K562 (cell line): ENCODE results near the gene MAGI2.

Experiments
- E2F3 ChIP-seq: fragments of 250-450 bp; sonication (Bioruptor Pico); IDR thresholded peaks from 2 replicates; pipeline ENCODE4 v1.4.0; 2020; ENCODE audit warnings: mild to moderate bottlenecking
- HIVEP1 ChIP-seq: fragments of 250-450 bp; sonication (Bioruptor Pico); IDR thresholded peaks from 2 replicates; pipeline ENCODE4 v1.4.0; 2020; ENCODE audit warnings: mild to moderate bottlenecking
- MAX ChIP-seq: sonication (generic); formaldehyde crosslinking; IDR thresholded peaks from 2 replicates; pipeline ENCODE4 v1.9.0; 2022; ENCODE audit warnings: mild to moderate bottlenecking, missing genetic modification reagents
- MYC ChIP-seq, 2 experiments: fragments of 250-450 bp in 1 of 2; sonication (Bioruptor Pico) in 1 of 2; IDR thresholded peaks; 2 replicates each; pipeline versions ENCODE4 v1.5.1 to v1.6.1; 2012 to 2021; ENCODE audit warnings: low read depth in 2 of 2, borderline replicate concordance in 1 of 2, improper control_type of control experiment in 1 of 2, low read length in 1 of 2, mild to moderate bottlenecking in 1 of 2, moderate library complexity in 1 of 2
- POLR2A ChIP-seq: fragments of 450-650 bp; conservative IDR thresholded peaks from 2 replicates; pipeline ENCODE4 v1.6.1; 2016
- SIN3A ChIP-seq, 2 experiments: fragments of 150-350 bp in 1 of 2; IDR thresholded peaks; 2 replicates each; pipeline ENCODE4 v1.6.1; 2011 to 2016; ENCODE audit warnings: borderline replicate concordance in 2 of 2, low read depth in 2 of 2, low read length in 2 of 2, mild to moderate bottlenecking in 2 of 2, moderate library complexity in 2 of 2; ENCODE audit not compliant: control insufficient read depth in 1 of 2
- WHSC1 ChIP-seq: IDR thresholded peaks from one replicate; pipeline ENCODE4 v1.6.1; 2012; ENCODE audit warnings: low read length, control low read depth, inconsistent platforms
- TF ChIP-seq, protein P1 (sequence below): sonication (generic); formaldehyde crosslinking; IDR thresholded peaks from 2 replicates; pipeline ENCODE4 v1.8.0; 2022; ENCODE audit warnings: mild to moderate bottlenecking, missing genetic modification reagents

DNA sequence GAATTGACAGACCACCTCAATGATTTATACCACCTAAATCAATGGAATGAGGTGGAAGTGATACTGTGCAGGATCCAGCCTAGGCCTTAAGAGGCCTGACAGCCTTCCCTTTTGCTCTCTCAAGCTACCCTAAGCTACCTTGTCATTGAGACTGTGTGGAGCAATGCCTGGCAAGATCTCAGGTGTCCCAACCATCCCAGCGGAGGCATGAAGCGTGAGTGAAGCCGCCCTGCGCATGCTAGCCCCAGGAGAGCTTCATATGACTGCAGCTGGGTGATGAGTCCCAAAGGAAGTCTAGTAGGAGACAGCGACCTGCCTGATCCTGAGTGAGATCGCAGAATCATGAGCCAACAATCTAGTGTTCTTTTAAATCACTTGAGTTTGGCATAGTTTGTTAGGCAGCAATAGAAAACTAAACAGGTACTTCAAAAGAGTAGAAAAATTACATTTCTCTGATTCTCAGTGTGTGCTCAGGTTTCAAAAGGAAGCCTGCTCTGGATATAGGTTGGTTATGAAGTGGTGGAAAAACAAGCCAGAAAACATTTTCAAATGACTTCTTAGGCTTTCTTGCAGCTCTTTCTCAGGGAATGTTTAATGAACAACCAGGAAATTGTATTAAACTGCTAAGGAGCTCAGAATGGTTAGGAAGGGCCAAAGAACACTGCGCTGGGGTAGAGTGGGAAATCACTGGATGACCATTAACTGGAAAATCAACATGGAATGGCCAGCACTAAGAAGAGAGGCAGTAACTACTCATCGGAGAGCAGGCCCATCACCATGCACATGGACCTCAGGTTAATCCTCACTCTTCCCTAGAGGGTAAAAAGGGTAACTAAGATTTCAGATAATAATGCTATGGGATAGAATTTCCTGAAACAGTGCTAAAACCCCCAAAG lies 1119.7 kb downstream of the MAGI2 start:
- no peak for TF ChIP-seq HIVEP1
- no peak for TF ChIP-seq MAX (CRISPR knock-in tag)
- TF ChIP-seq WHSC1 = no peak
- TF ChIP-seq POLR2A = no peak
- TF ChIP-seq MYC (IDR thresholded peaks at IDR 0.05; ENCODE audit: low read depth, low read length) = no peak
- TF ChIP-seq MYC (CRISPR knock-in tag; IDR thresholded peaks at IDR 0.05; ENCODE audit: borderline replicate concordance, low read depth) = no peak
- no peak for TF ChIP-seq E2F3 (CRISPR knock-in tag)
- TF ChIP-seq, protein P1, sequence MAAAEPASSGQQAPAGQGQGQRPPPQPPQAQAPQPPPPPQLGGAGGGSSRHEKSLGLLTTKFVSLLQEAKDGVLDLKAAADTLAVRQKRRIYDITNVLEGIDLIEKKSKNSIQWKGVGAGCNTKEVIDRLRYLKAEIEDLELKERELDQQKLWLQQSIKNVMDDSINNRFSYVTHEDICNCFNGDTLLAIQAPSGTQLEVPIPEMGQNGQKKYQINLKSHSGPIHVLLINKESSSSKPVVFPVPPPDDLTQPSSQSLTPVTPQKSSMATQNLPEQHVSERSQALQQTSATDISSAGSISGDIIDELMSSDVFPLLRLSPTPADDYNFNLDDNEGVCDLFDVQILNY (CRISPR knock-in tag) = no peak
- no peak for TF ChIP-seq SIN3A (IDR thresholded peaks at IDR 0.05; ENCODE audit: borderline replicate concordance in 2 of 2, control insufficient read depth in 1 of 2, low read depth in 2 of 2, low read length in 2 of 2)
